GM18508 (cell line): ENCODE measurements around the gene PPFIBP2.

Experiments
- ATAC-seq: cut with Tn5 transposase; IDR thresholded peaks from one replicate; pipeline ENCODE4 v1.9.1; 2021; ENCODE audit warnings: moderate number of reproducible peaks; ENCODE audit not compliant: insufficient read depth, unreplicated experiment

Gene PPFIBP2

GRCh38 chr11:7574491-7575130, 60.8 kb downstream of the PPFIBP2 start:
- no peak for ATAC-seq

GRCh38 chr11:7575841-7576725, 62.3 kb downstream of the PPFIBP2 start:
- no peak for ATAC-seq

DNA sequence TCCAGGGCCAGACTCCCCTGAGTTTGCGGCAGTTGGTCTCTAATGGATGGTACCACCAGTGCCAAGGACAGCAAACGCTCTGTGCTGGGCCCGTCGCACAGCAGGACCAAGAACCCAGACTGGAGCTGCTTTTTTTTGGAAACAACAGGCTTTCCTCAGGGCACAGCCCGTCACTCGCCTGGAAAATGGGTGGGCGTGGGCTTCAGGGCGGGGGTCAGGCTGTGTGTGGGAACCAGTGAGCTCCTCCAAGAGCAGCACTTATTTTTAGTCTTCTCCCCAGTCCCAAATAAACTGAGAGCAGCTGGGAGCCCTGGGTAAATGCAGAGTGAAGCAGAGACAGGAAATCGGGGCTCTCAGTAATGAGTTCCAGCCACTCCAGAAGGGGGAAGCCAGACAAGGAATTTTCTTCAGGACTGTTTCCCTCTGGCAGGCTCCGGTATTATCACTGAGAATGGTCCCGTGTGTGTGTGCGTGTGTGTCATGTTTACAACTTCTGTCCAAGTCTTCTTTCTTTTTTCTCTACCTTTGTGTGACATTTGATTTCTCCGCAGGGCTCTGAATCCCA, 63.0 kb downstream of the PPFIBP2 start:
- no peak for ATAC-seq

DNA sequence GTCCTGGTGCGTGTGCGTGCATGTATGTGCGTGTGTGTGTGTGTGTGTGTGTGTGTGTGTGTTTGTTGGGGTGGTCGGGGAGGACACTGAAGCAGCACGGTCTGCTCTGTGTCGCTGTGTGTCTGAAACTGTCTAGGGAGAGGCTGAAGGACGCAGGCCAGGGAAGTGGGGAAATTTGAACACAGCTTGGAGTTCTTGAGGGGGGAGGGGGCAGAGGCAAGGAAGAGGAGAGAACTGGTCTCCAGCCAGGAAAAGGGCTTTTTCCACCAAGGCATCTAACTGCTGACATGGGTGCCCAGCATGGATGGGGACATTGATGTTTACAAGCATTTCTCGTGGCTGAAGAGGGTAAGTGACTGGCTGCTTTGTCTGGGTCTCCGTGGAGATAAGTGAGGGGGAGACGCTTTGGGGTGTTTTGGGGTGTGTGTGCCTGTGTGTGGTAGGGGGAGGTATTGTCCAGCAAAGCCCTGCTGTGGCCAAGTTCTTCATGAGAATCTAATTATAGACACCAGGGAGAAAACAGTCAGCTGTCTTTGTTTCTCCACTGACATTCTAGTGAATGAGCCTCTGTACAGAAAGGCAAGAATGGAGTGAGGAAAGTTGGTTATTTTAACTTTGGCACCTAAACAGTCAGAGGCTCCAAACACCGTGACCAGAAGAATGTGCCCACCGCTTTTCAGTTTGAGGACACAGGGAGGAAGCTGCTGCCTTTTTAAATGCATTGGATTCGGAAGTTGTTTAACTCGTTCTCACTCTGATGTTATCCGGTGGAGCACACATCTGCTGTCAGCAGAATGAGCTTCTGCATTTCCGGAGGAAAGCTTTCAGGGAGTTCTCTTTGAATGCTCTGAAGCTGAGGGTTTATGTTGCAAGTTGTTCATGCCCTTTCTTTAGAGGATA, 63.7 kb downstream of the PPFIBP2 start:
- no peak for ATAC-seq

GRCh38 chr11:7578276-7578955, 64.6 kb downstream of the PPFIBP2 start:
- no peak for ATAC-seq

GRCh38 chr11:7579361-7579791, 65.6 kb downstream of the PPFIBP2 start:
- ATAC-seq, result no peak

DNA sequence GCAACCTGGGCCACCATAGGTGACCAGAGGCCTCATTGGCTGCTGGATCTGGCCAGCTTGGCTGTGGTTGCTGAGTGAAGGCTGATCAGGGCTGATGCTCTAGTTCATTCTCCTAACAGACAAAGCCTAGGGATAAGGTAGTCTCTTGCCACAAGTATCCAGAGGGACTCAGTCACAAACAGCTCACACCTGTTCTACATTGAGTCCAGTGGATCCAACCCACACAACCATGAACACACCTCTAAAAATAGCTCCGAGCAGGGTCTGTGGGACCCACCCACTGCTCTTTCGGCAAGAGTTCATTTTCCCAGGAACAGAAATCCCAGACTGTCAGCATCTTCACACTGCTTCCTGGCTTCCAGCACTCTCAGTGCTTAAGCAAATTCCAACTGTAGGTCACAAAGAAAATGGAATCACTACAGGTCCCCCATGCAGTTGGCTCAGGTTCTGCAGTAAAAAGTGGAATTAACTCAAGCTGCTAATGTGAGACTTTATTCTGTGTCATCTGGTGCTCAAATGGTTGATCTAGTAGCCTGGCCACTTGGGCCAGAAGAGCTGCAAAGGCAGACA, 67.3 kb downstream of the PPFIBP2 start:
- no peak for ATAC-seq

DNA sequence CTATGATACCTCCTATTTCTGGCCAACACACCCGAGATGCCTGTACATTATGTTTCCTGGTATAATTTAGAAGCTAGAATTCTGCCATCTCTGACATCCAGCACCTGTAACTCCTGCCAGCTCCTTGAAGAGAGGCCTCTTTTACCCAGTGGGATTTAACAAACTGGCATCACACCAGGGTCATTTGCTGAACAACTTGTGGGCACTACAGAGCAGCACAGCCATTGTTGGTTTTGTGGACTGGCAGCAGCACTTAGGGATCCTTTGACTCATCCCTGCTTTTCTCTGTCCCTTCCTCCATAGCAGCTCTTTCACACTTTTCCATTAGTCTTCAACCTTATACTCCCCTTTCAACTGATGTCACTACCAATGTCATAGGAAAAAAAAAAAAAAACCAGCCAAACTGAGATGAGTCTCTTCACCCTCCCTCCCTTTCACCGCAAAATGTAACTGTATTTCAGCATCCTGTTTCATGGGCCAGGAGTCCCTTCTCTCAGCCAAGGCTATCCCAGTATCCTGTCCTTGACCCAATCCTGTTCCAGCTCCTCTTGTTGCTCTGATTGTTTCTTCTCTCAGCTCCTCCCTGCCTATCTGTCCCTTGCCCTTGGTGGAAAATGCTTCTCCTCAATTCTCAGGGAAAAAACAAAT, 68.7 kb downstream of the PPFIBP2 start:
- ATAC-seq, result no peak

DNA sequence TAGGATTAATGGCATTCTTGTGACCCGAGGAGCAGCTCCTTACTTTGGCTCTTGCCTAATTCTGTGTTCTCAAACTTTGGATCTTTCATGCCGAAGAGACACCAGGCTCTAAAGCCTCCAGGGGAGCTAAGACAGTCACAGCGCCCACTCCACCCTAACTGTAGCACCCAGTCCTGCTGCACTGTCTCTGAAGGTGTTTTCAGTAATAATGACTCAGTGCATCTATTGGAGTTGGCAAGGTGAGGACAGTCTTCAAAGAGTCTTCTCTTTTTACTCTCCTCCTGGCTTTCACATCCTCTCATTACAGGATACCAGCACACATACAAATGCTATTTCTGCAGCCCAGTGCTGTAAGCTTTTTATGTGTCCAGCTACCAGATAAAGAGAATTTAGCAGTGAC, 69.4 kb downstream of the PPFIBP2 start:
- no peak for ATAC-seq

DNA sequence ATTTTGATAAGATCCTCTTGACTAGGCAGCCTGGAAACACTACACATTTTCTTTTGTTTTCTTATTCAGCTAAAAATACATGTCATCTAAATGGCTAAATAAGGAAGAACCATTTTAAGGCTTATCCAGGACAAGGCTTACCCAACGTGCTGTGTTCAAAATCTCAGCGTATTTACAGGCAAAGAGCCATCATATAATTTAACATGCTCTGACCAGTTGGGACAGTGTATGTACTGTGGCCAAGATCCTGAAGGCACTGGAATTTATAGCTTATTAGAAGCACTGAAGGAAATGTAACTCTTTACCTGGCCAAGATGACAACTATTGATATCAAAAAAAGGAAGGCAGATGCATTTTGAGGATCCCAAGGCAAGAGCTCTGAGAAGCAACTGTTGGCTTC, 71.1 kb downstream of the PPFIBP2 start:
- ATAC-seq, result no peak

DNA sequence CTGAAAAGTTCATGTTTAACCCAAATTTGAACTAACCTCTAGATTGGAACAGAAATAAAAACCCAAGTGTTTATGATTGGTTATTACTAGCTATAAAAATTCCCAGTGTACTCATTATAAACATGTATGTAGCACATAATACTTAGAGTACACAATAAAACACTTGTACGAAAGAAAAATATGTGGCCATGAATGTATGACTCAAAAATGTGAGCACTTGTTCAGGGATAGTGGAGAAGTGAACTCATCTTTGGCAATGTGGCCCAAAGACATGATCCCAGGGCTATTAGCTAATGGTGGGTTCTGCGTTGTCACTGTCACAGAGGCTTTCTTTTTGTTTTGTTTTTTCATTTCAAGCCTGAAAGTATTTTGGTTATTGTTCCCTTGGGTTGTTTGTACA, 72.0 kb downstream of the PPFIBP2 start:
- ATAC-seq, result no peak

DNA sequence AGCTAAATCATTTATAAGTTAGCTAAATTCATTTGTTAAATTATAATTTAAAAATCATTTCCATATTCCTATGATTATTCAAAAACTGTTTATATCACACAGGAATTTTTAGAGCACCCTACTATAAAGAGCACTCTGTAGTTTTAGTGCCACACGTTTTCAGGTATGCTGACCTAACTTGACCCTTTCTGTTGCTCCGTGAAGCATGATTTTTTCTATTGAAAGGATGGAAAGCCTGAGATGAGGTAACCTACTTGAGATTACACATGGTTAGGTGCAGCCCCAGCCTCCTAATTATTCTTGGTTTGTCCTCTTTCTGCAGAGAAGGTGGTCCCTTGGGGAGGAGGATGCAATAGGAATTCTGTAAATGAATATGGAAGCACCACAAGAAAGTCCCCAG, 72.6 kb downstream of the PPFIBP2 start:
- ATAC-seq, result no peak

GRCh38 chr11:7587712-7588111, 73.9 kb downstream of the PPFIBP2 start:
- ATAC-seq, result no peak

DNA sequence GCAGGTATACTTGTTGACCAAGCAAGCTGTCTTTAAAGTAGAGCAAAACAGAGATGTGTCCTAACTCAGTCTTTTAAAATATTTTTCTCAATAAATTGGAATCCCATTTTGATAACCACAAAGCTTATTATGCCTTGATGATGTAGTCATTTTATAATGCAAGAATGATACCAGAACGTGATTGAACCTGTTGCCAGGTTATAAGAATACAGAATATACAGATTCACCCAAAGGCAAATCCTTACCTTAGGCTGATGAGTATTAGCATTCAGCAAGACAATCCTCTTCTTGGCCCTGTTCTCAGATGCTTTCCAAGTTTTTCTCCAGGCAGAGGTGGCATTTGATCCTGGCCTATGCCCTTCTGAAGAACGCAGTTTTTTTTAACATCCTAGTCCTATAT, 76.1 kb downstream of the PPFIBP2 start:
- no peak for ATAC-seq

GRCh38 chr11:7590529-7590928, 76.7 kb downstream of the PPFIBP2 start:
- ATAC-seq, result no peak

- no peak for ATAC-seq
These were observed 77.5 kb downstream of the PPFIBP2 start for GRCh38 chr11:7591107-7591894.

GRCh38 chr11:7591987-7592386, 78.2 kb downstream of the PPFIBP2 start:
- ATAC-seq, result peak; percentile 51

DNA sequence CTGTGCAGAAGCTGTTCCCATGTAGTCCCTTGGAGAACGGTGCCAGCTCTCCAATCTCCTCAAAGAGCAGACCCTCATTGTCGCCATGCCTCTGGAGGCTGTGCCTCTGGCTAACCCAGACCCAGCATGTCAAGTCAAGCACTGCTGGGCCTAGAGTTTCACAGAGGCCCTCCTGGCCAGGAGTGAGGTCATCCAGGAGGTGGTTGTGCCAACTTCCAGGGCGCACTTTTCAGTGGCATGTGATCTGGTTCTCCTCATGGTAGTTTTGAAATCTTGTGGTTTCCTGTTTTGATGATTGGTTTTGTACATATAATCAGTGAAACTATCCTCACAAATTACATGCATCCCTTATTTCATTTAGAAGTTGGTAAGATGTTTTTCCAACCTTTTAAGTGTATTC, 78.9 kb downstream of the PPFIBP2 start:
- ATAC-seq, result no peak
